Mesothelial cell of epicardium (in vitro differentiated cells): Measurements from ENCODE around the gene KCNAB1. TPM values are rescaled to one million over a fixed set of nuclear protein-coding genes. Genes with fewer than 3 reads are reported as not detected.

Experiments used
- DNase-seq, 2 experiments: peaks; one replicate each; pipeline ENCODE4 v3.0.0; 2021; ENCODE audit warnings: low spot score in 2 of 2; ENCODE audit not compliant: unreplicated experiment in 2 of 2
- H3K27ac Mint-ChIP-seq: 2 replicates; pipeline ENCODE4 v1.8.0; 2021; ENCODE audit warnings: mixed read lengths
- H3K27me3 Mint-ChIP-seq: 2 replicates; pipeline ENCODE4 v1.8.0; 2021; ENCODE audit warnings: low read depth, mixed read lengths
- H3K36me3 Mint-ChIP-seq: 2 replicates; pipeline ENCODE4 v1.8.0; 2021; ENCODE audit warnings: mixed read lengths
- H3K4me1 Mint-ChIP-seq: 2 replicates; pipeline ENCODE4 v1.8.0; 2021; ENCODE audit warnings: mixed read lengths
- H3K4me3 Mint-ChIP-seq: 2 replicates; pipeline ENCODE4 v1.8.0; 2021; ENCODE audit warnings: mild to moderate bottlenecking, moderate library complexity, mixed read lengths
- H3K9me3 Mint-ChIP-seq: 2 replicates; pipeline ENCODE4 v1.8.0; 2021; ENCODE audit warnings: mixed read lengths
- total RNA-seq: library from RNA; stranded (reverse); gene quantifications from 3 replicates; pipeline ENCODE4 v1.2.1, GENCODE V29; 2021
- TF ChIP-seq, protein P1 (sequence below): fragments of 200-600 bp; sonication (generic); IDR thresholded peaks from one replicate; pipeline ENCODE4 v1.5.0; 2021; ENCODE audit warnings: antibody characterized with exemption; ENCODE audit not compliant: unreplicated experiment

KCNAB1 gene
- total RNA-seq, 1 donor from 2014 or later: 3.7 TPM

DNA sequence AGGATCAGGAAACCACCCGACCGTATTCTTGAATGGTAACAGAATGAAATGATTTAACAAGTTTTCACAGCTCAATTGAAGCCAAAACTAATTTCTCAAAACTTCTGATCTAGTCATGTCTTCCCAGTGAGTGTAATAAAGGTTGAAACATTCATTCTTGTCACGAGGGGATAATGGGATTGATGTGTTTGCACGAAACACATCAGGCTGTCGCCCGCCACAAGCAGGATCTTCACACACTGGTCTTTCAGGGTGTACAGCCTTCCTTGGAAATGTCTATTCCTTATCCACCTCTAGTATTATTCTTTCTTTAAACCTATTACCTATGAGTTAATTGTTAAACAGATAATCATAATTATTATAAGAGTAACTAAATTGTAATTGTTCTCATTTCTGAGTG lies 94.3 kb downstream of the KCNAB1 start:
- H3K4me3 Mint-ChIP-seq: no peak overlapping the region
- no peaks in the 10 kb centered on the region for H3K36me3 Mint-ChIP-seq
- no peak overlapping the region for H3K27ac Mint-ChIP-seq
- peaks cover 5% of the 10 kb centered on the region for H3K27me3 Mint-ChIP-seq
- H3K9me3 Mint-ChIP-seq: peaks cover 8% of the 10 kb centered on the region
- peaks cover 33% of the 10 kb centered on the region for H3K4me1 Mint-ChIP-seq
- no peak for DNase-seq
- TF ChIP-seq, protein P1, sequence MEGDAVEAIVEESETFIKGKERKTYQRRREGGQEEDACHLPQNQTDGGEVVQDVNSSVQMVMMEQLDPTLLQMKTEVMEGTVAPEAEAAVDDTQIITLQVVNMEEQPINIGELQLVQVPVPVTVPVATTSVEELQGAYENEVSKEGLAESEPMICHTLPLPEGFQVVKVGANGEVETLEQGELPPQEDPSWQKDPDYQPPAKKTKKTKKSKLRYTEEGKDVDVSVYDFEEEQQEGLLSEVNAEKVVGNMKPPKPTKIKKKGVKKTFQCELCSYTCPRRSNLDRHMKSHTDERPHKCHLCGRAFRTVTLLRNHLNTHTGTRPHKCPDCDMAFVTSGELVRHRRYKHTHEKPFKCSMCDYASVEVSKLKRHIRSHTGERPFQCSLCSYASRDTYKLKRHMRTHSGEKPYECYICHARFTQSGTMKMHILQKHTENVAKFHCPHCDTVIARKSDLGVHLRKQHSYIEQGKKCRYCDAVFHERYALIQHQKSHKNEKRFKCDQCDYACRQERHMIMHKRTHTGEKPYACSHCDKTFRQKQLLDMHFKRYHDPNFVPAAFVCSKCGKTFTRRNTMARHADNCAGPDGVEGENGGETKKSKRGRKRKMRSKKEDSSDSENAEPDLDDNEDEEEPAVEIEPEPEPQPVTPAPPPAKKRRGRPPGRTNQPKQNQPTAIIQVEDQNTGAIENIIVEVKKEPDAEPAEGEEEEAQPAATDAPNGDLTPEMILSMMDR: no peak

DNA sequence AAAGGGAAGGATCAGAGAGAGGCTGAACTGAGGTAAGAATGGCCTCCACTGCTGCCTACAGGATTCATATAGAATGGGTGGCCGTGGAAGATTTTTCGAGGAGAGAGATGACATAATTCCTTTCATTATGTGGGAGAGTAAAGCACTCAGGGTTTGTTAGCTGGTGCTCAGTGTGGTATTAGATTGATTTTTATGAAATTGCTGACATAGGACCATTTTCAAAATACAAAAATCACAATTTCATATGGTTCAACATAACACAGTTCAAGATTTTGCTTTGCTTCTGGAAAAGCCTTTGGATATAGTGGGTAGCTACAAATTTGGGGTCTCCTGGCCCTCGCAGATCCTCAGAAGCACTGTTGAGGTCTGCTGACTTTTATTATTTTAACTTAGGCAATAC lies 95.4 kb downstream of the KCNAB1 start:
- Mint-ChIP-seq H3K27ac (no peak overlapping the region), H3K4me3 (no peak overlapping the region), H3K4me1 (peaks cover 25% of the 10 kb centered on the region), H3K27me3 (peaks cover 5% of the 10 kb centered on the region), H3K36me3 (peaks cover 1% of the 10 kb centered on the region), H3K9me3 (peaks cover 11% of the 10 kb centered on the region)
- TF ChIP-seq, protein P1: no peak
- no peak for DNase-seq

DNA sequence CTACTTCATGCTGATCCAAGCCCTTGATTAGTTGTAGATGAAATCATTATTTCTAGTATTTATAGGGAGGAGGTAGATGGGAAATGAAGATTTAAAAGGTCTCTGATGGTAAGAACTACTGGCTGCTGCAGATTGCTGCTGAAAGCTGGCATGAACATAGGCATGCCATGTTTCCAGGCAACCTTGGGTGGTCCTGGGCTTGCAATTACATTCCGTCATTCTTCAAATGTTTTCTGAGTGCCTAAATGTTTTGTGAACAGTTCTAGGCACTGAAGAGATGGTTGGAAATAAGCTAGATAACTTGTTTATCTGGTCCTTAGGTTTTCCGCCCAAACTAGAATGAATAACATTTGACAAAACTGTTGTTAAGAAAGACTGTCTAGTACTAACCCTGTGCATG lies 95.8 kb downstream of the KCNAB1 start:
- TF ChIP-seq, protein P1: no peak
- H3K4me3 Mint-ChIP-seq: no peak overlapping the region
- peaks cover 1% of the 10 kb centered on the region for H3K36me3 Mint-ChIP-seq
- H3K9me3 Mint-ChIP-seq: peaks cover 14% of the 10 kb centered on the region
- DNase-seq: no peak
- no peak overlapping the region for H3K27ac Mint-ChIP-seq
- peaks cover 5% of the 10 kb centered on the region for H3K27me3 Mint-ChIP-seq
- peaks cover 25% of the 10 kb centered on the region for H3K4me1 Mint-ChIP-seq

DNA sequence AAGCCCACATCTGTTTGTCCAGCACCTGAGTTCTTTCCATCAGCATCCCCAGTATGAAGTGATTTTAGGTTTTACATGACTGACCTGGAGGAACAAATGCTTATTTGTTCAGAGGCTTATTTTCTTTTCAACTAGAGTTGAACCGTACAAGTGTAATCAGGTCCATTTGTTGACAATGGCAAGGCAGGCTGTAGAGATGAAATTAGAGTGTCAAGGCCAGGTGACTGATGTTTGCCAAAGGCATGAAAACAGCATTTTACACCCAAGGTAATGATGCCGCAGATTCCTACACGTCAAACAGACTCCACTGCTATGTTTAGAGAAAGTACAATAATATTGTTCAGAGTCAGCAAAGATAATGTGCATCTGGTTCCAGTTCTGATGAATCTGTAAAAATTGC lies 96.5 kb downstream of the KCNAB1 start:
- no peak for DNase-seq
- TF ChIP-seq, protein P1: no peak
- H3K36me3 Mint-ChIP-seq: peaks cover 4% of the 10 kb centered on the region
- H3K27ac Mint-ChIP-seq: no peak overlapping the region
- peaks cover 25% of the 10 kb centered on the region for H3K4me1 Mint-ChIP-seq
- H3K9me3 Mint-ChIP-seq: peaks cover 17% of the 10 kb centered on the region
- H3K4me3 Mint-ChIP-seq: no peak overlapping the region
- H3K27me3 Mint-ChIP-seq: peaks cover 3% of the 10 kb centered on the region

DNA sequence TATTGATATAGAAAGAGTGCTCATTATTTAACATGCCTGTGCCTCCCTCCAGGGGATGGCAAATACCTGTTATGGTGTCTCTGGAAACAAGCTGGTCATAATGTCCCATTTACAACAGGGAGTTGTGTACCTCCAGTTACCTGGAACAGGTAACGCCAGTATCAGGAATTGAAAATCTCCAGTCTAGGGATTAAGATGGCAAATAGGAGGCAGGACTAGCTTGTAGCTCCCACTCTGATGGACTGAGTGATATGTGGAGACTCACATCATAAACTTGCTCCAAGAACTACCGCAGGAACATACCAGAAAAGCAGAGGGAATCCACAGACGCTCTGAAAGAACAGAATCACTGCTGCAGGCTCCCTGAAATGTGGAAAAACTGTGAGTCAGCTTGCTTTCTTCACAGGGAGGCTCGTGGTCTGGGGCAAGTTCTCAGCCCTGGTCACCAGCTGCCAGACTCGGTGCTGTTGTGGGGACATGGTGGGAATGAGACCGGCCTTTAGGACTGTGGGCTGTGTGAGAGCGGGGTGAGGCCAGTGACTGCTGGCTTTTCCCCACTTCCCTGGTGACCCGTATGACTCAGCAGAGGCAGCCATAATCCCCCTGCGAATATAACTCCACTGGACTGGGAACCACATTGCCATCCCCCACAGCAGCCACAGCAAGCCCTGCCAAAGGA lies 97.4 kb downstream of the KCNAB1 start:
- DNase-seq: no peak
- Mint-ChIP-seq H3K36me3 (peaks cover 4% of the 10 kb centered on the region), H3K27me3 (no peaks in the 10 kb centered on the region), H3K4me1 (peaks cover 25% of the 10 kb centered on the region), H3K27ac (no peak overlapping the region), H3K9me3 (peaks cover 27% of the 10 kb centered on the region), H3K4me3 (no peak overlapping the region)
- TF ChIP-seq, protein P1: no peak
